Hepatocyte (in vitro differentiated cells): ENCODE measurements around the gene ARHGAP18. TPM values are rescaled to one million over a fixed set of nuclear protein-coding genes. Genes with fewer than 3 reads are reported as not detected.

Experiments
- DNase-seq: peaks from one replicate; pipeline ENCODE4 v3.0.0-alpha.2; 2016; ENCODE audit warnings: low spot score
- H2AFZ ChIP-seq: fragments of 200-600 bp; sonication (generic); 2 replicates; pipeline ENCODE4 v1.6.0; 2016; ENCODE audit warnings: antibody characterized with exemption, mild to moderate bottlenecking
- H3K27ac ChIP-seq: fragments of 200-600 bp; sonication (generic); 2 replicates; pipeline ENCODE4 v1.5.1; 2016; ENCODE audit warnings: mild to moderate bottlenecking
- H3K27me3 ChIP-seq: fragments of 200-600 bp; sonication (generic); 2 replicates; pipeline ENCODE4 v1.6.1; 2016
- H3K36me3 ChIP-seq: fragments of 200-600 bp; sonication (generic); replicated peaks from 2 replicates; pipeline ENCODE4 v1.5.1; 2016; ENCODE audit warnings: low read depth; ENCODE audit not compliant: insufficient read depth
- H3K4me1 ChIP-seq: fragments of 200-600 bp; sonication (generic); 2 replicates; pipeline ENCODE4 v1.5.1; 2016; ENCODE audit warnings: mild to moderate bottlenecking, moderate library complexity; ENCODE audit not compliant: insufficient read depth
- H3K4me2 ChIP-seq: fragments of 200-600 bp; sonication (generic); 2 replicates; pipeline ENCODE4 v1.6.0; 2016
- H3K4me3 ChIP-seq: fragments of 200-600 bp; sonication (generic); 2 replicates; pipeline ENCODE4 v1.5.1; 2016; ENCODE audit warnings: mild to moderate bottlenecking
- H3K79me2 ChIP-seq: fragments of 200-600 bp; sonication (generic); 2 replicates; pipeline ENCODE4 v1.6.0; 2017; ENCODE audit warnings: mild to moderate bottlenecking
- H3K9me2 ChIP-seq: fragments of 200-600 bp; sonication (generic); replicated peaks from 2 replicates; pipeline ENCODE4 v1.6.0; 2017; ENCODE audit warnings: mild to moderate bottlenecking; ENCODE audit not compliant: insufficient read depth
- H3K9me3 ChIP-seq: fragments of 200-600 bp; sonication (generic); 2 replicates; pipeline ENCODE4 v1.5.1; 2016; ENCODE audit warnings: low read depth, mild to moderate bottlenecking
- H4K20me1 ChIP-seq: fragments of 200-600 bp; sonication (generic); 2 replicates; pipeline ENCODE4 v1.6.0; 2016; ENCODE audit warnings: mild to moderate bottlenecking; ENCODE audit not compliant: insufficient read depth, poor library complexity, severe bottlenecking
- CTCF ChIP-seq: fragments of 200-600 bp; sonication (generic); IDR thresholded peaks from 2 replicates; pipeline ENCODE4 v1.5.1; 2016; ENCODE audit warnings: antibody characterized with exemption, mild to moderate bottlenecking; ENCODE audit not compliant: poor library complexity
- EZH2 ChIP-seq: fragments of 200-600 bp; sonication (generic); IDR thresholded peaks from 2 replicates; pipeline ENCODE4 v1.6.1; 2016; ENCODE audit warnings: antibody characterized with exemption, mild to moderate bottlenecking, borderline replicate concordance
- EZH2phosphoT487 ChIP-seq: fragments of 200-600 bp; sonication (generic); IDR thresholded peaks from one replicate; pipeline ENCODE4 v1.6.1; 2018; ENCODE audit warnings: antibody characterized with exemption, mild to moderate bottlenecking, low read depth, moderate library complexity; ENCODE audit not compliant: unreplicated experiment, severe bottlenecking
- WGBS: methylation state at CpG from one replicate; pipeline ENCODE4 v1.1.6; 2016; ENCODE audit warnings: low lambda C conversion rate; ENCODE audit errors: missing lambda C conversion rate; 5-methylcytosine and 5-hydroxymethylcytosine counted together
- polyA plus RNA-seq: library from polyadenylated mRNA; unstranded; fragments of >200 nt; fragmentation: Nextera tagmentation; extraction: Ambion mirVana; gene quantifications from 2 replicates; pipeline ENCODE4 v1.2.1, GENCODE V29; 2016
- total RNA-seq: library from RNA; depleted of rRNA; stranded (reverse); fragments of >200 nt; gene quantifications from 2 replicates; pipeline ENCODE4 v1.2.3, GENCODE V29; 2014

ARHGAP18 gene
- total and polyA plus RNA-seq, 2 experiments from 2014 or later: 14.7 to 34.8 TPM

- no peak overlapping the region for H3K27ac ChIP-seq
- no peaks in the 10 kb centered on the region for H3K9me3 ChIP-seq
- peaks cover 4% of the 10 kb centered on the region for H3K4me1 ChIP-seq
- no peak overlapping the region for H2AFZ ChIP-seq
- H3K79me2 ChIP-seq: peaks cover 47% of the 10 kb centered on the region
- H3K4me2 ChIP-seq: no peak overlapping the region
- H3K36me3 ChIP-seq: no peaks in the 10 kb centered on the region
- TF ChIP-seq CTCF: no peak
- no peak for TF ChIP-seq EZH2
- TF ChIP-seq EZH2phosphoT487: no peak
- H3K4me3 ChIP-seq: no peak overlapping the region
- DNase-seq: no peak
- no peaks in the 10 kb centered on the region for H3K9me2 ChIP-seq
- H3K27me3 ChIP-seq: no peaks in the 10 kb centered on the region
- 46% methylated on average over 2 of the region's 2 CpGs for WGBS
- H4K20me1 ChIP-seq: no peaks in the 10 kb centered on the region
These were observed 56.7 kb downstream of the ARHGAP18 start for GRCh38 chr6:129653229-129653628.

- no peak for DNase-seq
- no peak for TF ChIP-seq EZH2
- no peak for TF ChIP-seq CTCF
- TF ChIP-seq EZH2phosphoT487: no peak
- no peak overlapping the region for H3K27ac ChIP-seq
- no peaks in the 10 kb centered on the region for H3K9me2 ChIP-seq
- H4K20me1 ChIP-seq: no peaks in the 10 kb centered on the region
- no peak overlapping the region for H3K4me2 ChIP-seq
- 74% methylated on average over 2 of the region's 2 CpGs for WGBS
- peaks cover 35% of the 10 kb centered on the region for H3K79me2 ChIP-seq
- H3K4me3 ChIP-seq: no peak overlapping the region
- no peaks in the 10 kb centered on the region for H3K36me3 ChIP-seq
- no peaks in the 10 kb centered on the region for H3K27me3 ChIP-seq
- no peak overlapping the region for H2AFZ ChIP-seq
- peaks cover 14% of the 10 kb centered on the region for H3K4me1 ChIP-seq
- H3K9me3 ChIP-seq: no peaks in the 10 kb centered on the region
These were observed 58.7 kb downstream of the ARHGAP18 start for GRCh38 chr6:129651291-129651691.

GRCh38 chr6:129648819-129649491 lies 61.0 kb downstream of the ARHGAP18 start:
- no peak for TF ChIP-seq CTCF
- TF ChIP-seq EZH2phosphoT487: no peak
- no peak for TF ChIP-seq EZH2
- Histone ChIP-seq H2AFZ (no peak overlapping the region), H3K36me3 (no peaks in the 10 kb centered on the region), H3K4me1 (peaks cover 37% of the 10 kb centered on the region), H3K4me3 (no peak overlapping the region), H3K27me3 (no peaks in the 10 kb centered on the region), H4K20me1 (no peaks in the 10 kb centered on the region), H3K4me2 (no peak overlapping the region), H3K27ac (no peak overlapping the region), H3K9me2 (no peaks in the 10 kb centered on the region), H3K79me2 (peaks cover 20% of the 10 kb centered on the region), H3K9me3 (no peaks in the 10 kb centered on the region)
- DNase-seq: no peak
- 91% methylated on average over 15 of the region's 15 CpGs for WGBS
